ACHN (cell line): ENCODE data around the gene HMCN2.
A peak's percentile ranks its signal among the peaks of the same experiment; 100 is the strongest.

Experiments used
- DNase-seq: peaks from one replicate; pipeline ENCODE4 v3.0.0-alpha.2; 2015
- in situ Hi-C: cut with HindIII; loops from 2 replicates; pipeline ENCODE4 v1.10.0; 2017; ENCODE audit warnings: low sequenced_read_pairs, low pct_ligation_motif_present, low pct_unique_long_range_greater_than_20kb

The HMCN2 gene

DNA sequence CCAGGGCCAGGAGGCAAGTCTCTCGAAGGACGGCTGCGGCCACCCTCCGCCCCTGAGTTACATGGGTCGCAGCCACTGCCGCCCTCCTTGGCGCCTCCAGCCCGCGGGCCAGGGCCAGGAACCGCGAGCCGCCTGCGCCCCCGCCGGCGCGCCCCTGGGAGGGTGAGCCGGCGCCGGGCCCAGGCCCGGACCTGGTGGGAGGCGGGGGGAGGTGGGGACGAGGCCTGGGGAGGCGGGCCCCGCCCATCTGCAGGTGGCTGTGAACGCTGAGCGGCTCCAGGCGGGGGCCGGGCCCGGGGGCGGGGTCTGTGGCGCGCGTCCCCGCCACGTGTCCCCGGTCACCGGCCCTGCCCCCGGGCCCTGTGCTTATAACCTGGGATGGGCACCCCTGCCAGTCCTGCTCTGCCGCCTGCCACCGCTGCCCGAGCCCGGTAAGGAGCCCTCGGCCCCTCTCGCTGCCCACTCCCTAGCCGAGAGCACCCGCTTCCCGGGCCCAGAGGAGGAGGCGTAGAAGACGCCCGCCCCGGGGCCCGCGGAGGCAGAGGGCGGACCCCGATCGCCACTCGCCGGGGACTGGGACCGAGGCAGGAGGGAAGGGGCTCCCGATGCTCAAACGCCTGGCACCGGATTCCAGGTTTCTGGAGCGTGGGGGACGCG is 179.1 kb downstream of the HMCN2 start, which contains the start of gene ASS1:
ASS1 (plus strand) TSS at position 397 of the 657 bp plus-strand sequence. CDS start 7,268 bp downstream, outside the sequence.
- peak; percentile 13 for DNase-seq
- in situ Hi-C loops = no loop called here

DNA sequence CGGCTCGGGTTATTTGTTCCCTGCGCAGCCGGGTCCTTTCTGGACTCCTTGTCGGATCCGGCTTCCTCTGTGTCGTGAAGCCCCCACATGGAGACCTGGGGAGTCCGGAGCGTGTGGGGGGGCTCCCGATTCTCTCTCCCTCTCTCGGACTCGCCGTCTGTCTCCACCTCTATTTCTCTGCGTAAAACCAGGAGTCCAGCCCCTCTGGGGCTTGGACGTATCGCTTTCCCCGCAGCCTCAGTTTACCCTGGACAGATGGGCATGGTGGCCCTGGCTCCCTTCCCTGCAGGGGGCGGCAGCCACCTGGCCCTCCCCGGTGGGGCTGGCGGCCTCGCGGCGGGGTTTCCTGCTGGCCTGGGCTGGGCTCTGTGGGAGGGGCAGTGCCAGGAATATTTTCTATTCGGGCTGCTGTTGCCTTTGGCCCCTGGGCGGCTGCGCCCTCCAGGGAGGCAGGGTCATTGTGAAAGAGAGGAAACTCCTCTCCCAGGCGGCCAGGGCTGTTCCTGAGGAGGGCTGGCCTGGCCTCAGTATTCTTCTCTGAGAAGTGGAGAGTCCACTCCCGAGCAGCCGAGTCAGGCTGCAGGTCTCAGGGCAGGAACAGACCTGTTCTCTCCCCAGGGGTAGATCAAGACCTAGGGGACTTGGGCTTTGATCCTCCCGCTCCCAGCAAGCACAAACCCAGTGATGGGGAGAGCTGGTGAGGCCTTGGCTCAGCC is 179.9 kb downstream of the HMCN2 start:
- in situ Hi-C loops = no loop called here
- peak; percentile 8 for DNase-seq

DNA sequence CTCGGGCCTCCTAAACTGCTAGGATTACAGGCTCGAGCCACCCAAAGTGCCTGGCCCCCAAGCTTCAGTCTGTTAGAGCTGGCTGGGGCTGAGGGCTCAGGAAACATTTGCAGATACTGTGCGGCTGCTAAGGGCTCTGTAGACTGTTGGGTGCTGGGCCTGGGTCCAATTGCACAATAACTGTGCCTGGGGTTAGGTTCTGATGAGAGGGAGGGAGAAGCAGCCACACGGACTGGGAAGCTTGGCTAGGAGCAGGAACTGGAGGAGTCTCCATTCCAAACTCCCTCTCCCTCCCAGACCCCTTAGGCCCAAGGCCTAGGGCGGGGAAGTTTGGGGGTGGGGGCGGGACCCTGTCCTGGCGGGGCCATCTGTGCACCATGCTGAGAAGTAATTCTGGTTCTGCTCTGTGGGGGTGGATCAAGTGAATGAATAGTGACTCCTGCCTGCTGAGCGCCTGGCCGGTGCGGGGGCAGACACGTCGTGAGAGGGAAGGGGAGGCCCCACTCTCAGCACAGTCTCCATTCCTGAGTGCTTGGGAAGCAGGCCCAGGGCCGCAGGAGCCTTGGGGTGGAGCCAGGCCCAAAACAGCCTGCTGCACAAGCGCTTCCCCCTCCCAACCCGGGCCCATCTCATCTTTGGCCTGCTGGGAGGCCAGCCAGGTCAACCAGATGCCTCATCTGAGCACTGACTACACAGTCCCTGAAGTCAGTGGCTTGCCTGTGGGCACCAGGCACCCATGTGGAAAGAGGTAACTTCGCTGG is 180.7 kb downstream of the HMCN2 start:
- in situ Hi-C loops = no loop called here
- peak; percentile 61 for DNase-seq

DNA sequence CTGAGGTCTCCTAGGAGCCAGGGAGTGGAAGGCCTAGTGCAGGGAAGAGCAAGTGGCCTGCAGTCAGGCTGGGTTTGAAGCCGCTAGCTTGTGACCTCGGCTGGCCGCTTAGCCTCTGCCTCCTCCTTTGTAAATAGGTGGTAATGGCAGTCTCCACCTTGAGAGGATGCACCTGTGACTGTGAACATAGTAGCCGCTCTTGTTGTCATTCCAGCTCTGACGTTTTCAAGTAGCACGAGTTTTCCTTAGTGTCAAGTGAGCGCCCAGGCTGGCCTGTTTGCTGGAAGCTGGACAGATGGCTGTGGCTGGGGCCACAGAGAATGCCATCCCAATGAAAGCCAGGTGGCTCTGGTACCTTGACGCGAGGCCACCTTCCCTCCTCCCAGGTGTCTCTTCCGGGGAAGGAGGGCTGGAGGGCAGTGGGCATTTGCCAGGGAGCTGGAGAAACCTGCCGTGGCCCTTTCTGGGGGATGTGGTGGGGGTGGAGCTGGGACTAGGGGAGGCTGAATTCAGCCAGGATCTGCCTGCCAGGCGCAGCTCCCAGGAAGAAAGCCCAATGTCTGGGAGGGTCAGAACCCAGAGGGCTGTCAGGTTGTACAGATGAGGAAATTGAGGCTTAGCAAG is 181.7 kb downstream of the HMCN2 start:
- in situ Hi-C loops = no loop called here

DNA sequence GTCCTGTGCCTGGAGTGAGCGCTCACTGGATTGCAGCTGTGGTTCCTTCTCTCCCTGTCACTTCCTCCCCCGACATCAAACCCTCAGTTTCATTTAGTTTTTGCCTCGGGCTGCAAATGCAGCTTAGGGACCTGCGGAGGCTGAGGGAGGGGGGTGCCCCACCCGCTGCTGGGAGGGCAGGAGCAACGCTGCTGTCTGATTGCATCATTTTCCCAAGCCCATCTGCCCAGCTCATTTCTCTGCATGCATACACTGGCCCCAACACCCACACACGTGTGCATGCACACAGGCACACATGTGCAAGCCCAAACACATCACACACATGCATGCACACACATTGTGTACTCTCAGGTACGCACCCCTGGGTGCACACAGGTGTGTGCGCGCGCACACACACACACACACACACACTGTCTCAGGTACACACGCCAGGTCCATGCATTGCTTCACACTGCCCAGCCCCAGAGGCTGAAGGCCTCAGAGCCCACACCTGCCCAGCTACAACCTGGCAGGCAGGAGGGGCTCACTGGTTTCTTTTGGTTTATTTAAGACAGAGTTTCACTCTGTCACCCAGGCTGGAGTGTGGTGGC is 182.6 kb downstream of the HMCN2 start:
- no peak for DNase-seq
- in situ Hi-C loops = no loop called here

More for the DNA sequence above, 181.7 kb downstream of the HMCN2 start:
- no peak for DNase-seq

DNA sequence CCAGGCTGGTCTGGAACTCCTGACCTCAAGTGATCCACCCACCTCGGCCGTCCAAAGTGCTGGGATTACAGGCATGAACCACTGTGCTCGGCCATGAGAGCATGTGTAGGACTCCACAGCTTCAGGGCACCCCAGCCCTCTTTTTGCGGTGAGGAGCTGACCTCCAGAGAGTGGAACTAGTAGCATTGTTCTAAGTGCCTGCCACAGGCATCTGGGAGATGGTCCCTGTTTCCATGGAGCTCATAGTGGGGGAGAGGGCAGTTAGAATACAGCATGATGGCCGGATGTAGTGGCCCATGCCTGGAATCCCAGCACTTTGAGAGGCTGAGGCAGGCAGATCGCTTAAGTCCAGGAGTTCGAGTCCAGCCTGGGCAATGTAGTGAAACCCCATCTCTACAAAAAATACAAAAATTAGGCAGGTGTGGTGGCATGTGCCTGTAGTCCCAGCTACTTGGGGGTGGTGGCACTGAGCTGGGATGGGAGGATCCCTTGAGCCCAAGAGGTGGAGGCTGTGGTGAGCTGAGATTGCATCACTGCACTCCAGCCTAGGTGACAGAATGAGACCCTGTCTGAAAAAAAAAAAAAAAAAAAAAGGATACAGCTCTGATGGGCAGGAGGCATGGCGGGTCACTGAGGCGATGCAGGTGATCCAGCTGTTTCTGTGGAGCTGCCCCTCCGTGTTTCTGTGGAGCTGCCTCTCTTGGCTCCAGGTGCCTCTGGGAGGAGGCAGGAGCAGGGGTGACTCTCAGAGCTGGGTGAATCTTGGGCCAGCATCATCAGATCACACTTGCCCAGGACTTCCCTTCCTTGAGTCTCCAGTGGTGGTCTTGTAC is 183.4 kb downstream of the HMCN2 start:
- no peak for DNase-seq
- in situ Hi-C loops = no loop called here

DNA sequence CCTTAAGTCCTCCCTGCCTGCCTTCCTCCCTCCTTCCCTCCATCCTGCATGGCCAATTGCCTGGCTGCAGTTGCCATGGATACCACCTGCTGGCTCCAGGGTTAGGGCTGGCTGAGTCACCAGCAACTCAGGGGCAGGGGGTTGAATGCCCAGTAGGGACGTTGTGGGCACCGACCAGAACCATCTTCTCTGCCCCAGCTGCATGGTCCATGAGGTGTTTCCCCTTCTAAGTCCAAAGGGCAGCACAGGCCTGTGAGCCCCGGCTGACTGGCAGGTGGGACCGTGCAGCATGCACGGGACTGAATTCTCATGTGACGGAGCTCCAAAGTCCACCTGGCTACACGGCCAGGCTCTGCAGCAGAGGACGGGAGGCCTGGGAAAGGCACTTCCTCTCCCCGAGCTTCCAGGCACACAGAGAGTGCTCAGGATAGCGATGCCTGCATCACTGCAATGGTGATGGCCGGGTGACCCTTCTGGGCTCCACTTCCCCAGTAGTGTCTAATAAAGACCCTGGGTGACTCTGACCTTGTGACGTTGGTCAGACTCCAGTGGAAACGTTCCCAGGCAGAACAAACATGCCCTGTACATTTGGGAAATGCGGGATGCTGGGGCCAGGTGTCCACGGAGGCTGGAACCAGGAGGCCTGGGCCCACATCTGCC is 184.9 kb downstream of the HMCN2 start:
- in situ Hi-C loops = no loop called here
- DNase-seq = peak; percentile 36

DNA sequence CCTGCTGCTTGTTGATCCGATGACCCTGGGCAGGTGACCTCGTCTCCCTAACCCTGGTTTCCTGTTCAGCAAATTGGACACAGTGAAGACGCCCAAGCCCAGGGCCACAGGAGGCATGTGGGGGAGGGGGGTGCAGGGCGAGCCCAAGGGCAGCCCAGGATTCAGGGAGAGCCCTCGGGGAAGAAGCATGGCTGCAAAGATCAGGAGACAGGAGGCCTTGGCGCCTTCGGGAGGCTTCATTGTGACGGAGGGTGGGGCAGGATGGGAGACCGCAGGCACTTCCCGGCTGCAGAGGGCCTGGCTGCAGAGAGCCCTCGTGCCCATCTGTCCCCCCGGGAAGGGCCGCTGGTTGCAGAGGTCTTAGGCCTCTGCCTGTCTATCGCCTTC is 185.4 kb downstream of the HMCN2 start:
- in situ Hi-C loops = no loop called here

DNA sequence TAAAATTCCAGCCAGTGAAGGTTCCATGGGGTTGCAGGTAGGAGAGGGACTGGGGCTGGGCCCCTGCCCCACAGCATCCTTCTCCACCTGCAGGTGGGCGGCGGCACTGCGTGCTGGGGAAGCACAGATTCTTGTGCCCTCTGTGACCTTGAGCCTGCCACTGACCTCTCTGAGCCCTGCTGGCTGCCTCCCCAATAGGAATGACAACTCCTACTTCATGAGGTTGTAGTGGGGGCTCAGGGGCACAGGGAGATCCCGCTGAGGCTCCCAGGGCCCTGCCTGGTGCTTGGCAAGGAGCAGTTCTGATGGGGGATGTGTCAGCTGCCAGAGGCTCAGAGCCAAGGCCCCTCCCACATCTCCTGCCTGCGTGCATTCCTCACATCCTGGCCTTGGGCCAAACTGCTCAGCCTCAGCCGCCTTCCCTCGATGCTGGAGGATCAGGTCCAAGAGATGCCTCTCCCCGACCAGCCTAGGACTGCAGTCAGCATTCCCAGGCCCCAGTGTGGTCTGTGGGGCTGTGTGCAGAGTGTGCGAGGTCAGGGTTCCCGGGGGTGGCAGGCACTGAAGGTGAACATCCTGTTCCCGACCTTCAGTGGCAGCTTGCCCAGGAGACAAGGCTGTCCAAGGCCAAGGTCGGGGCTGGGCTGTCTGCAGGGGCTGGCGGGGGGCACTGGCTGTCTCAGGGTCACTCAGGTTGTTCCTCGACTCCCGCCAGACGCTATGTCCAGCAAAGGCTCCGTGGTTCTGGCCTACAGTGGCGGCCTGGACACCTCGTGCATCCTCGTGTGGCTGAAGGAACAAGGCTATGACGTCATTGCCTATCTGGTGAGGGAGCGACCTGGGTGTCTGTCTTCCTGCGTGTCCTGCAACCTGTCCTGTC is 186.2 kb downstream of the HMCN2 start:
- DNase-seq = peak; percentile 91
- in situ Hi-C loops = no loop called here

More for the DNA sequence above, 185.4 kb downstream of the HMCN2 start:
- no peak for DNase-seq

DNA sequence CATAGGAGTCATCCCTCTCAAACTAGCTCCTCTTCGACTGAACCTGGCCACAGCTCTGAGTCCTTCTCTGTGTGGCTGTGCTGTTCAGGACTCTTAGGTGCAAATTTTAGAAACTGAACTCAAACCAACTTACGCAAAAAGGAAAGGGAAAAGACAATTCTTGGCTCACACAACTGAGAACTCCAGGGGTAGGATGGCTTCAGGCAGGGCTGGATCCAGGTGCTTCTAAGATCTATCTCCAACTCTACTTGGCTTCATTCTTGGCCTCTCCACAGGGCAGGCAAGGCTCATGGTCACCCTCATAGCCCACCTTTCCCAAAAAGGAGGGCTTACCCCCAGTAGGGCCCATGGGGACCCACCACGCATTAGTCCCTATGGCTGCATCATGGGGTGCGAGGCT is 187.3 kb downstream of the HMCN2 start:
- in situ Hi-C loops = no loop called here
- no peak for DNase-seq

DNA sequence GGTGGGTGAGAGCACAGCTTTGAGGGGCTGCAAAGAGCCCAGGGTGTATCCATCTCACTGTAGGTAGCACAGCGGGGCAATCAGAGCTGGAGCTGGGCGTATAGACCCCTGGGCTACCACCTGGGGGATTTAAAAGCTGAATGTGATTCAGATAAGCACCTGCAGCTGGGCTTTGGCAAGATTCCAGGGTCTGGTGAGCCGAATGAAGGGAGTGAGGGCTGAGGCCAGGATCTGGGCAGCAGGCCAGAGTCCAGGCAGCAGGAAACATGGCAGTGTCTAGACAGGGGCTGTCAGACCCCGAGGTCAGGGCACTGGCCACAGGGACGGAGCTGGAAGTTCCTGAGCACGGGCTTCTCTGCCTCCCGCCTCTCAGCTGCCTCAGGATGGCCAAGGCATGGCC is 187.9 kb downstream of the HMCN2 start:
- in situ Hi-C loops = no loop called here
- peak; percentile 50 for DNase-seq

DNA sequence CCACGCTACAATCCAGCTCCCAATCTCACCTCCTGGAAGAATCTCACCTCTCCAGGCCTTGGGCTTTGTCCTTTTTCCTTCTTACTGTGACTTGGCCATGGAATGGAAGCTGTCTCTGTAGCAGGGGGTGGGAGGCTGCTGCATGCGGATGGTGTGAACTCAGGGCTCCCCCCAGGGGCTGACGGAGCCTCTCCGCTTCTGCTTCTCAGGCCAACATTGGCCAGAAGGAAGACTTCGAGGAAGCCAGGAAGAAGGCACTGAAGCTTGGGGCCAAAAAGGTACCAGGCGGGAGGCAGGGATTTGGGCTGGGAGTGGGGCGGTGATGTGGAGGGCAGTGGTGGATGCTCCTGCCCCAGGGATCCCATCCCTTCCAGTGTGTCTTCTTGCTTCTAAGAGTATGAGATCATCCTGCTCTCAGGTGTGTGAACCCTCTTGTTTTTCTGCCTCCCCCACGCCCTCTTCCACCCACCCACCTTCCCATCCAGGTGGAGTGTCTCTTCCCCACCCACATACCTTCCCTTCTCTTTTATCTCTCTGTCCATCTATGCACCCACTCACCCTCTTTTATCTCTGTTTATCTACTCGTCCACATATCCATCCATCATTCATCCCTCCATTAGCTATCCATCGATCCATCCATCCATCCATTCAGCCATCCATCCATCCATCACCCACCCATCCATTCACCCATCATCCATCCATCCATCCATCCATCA is 188.7 kb downstream of the HMCN2 start:
- in situ Hi-C loops = no loop called here
- no peak for DNase-seq

DNA sequence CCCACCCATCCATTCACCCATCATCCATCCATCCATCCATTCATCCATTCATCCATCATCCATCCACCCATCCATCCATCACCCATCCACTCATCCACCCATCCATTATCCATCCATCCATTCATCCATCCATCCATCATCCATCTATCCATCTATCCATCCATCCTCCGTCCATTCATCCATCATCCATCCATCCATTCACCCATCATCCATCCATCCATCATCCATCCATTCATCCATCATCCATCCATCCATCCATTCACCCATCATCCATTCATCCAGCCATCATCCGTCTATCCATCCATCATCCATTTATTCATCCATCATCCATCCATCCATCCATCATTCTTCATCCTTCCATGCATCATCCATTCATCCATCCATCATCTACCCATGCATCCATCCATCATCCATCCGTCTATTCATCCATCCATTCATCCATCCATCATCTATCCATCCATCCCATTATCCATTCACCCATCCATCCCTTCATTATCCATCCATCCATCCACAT is 189.3 kb downstream of the HMCN2 start:
- DNase-seq = no peak
- in situ Hi-C loops = no loop called here

DNA sequence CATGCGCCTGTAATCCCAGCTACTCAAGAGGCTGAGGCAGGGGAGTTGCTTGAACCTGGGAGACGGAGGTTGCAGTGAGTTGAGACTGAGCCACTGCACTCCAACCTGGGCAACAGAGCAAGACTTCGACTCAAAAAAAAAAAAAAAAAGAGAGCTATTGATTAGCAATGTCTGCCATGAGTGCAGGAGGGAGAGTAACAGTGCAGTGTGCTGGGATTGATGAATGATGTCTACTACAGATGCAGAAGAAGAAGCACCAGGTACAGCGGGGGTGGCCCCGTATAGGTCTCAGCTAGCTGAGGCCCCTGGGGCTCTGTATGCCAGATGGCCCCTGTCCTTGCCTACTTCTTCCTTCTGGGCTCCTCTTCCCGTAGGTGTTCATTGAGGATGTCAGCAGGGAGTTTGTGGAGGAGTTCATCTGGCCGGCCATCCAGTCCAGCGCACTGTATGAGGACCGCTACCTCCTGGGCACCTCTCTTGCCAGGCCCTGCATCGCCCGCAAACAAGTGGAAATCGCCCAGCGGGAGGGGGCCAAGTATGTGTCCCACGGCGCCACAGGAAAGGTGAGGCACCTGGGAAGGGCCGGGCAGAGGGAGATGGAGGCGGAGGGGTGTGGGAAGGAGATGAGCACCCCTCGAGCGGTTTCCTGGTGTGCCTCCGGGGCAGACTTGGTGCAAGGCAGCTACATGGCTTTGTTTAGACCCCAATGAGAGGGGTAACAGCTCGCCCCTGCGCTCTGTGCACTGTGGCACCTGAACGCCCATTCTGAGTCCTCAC is 192.7 kb downstream of the HMCN2 start:
- in situ Hi-C loops = no loop called here
- no peak for DNase-seq

DNA sequence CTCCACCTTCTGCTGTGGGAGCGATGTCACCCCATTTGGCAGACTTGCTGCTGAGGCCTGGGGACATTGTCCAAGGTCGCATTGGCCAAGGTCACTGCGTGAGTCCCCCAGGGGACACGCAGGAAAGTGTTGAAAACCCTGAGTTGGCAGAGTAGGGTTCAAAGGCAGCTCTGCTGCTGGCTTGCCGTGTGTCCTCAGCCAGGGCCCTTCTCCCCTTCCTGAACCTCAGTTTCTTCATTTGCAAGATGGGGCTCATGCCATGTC is 193.2 kb downstream of the HMCN2 start:
- no peak for DNase-seq
- in situ Hi-C loops = no loop called here
